Measurements from ENCODE around the gene ADGRE3. TPM values are rescaled to one million over a fixed set of nuclear protein-coding genes. Genes with fewer than 3 reads are reported as not detected.

ADGRE3 gene
- total RNA-seq, 1 experiment from 2014 or later, result not detected

- no peaks in the 10 kb centered on the region for H3K27me3 ChIP-seq (ENCODE audit: insufficient read depth, low read length)
- Mint-ChIP-seq H3K4me3 (no peak overlapping the region), H3K4me1 (no peaks in the 10 kb centered on the region), H3K27ac (no peak overlapping the region), H3K27me3 (ENCODE audit: low read depth) (no peaks in the 10 kb centered on the region; the same call in 1 of the 2 replicates), H3K9me3 (peaks cover 37 to 93% of the 10 kb centered on the region in 2 experiments), H3K36me3 (ENCODE audit: insufficient read depth in 1 of 3, low read depth in 3 of 3) (peaks cover 4 to 18% (median 12%) of the 10 kb centered on the region in 3 experiments; a peak in 6 of 7 replicates)
- no peaks in the 10 kb centered on the region for H3K79me1 ChIP-seq (ENCODE audit: insufficient read depth, low read depth, low read length, poor library complexity, severe bottlenecking)
- no peaks in the 10 kb centered on the region for H4K20me1 ChIP-seq (ENCODE audit: control insufficient read depth, insufficient read depth, insufficient read length)
- H2BK12ac ChIP-seq (ENCODE audit: insufficient read length, low read depth, low read length), result no peak overlapping the region
- H3K18ac ChIP-seq (ENCODE audit: insufficient read length, low read depth, low read length), result no peak overlapping the region
- DNase-seq, result no peak
- no peak overlapping the region for H3K56ac ChIP-seq (ENCODE audit: insufficient read length, low read depth, low read length)
- no peaks in the 10 kb centered on the region for H3K9me3 ChIP-seq (ENCODE audit: control insufficient read depth, low read depth, low read length)
- H2BK120ac ChIP-seq (ENCODE audit: low read depth, low read length, poor library complexity, severe bottlenecking), result no peak overlapping the region
- no peaks in the 10 kb centered on the region for H3K79me2 ChIP-seq (ENCODE audit: insufficient read depth, low read length)
- no peak overlapping the region for H2BK15ac ChIP-seq (ENCODE audit: low read depth, low read length)
- no peak overlapping the region for H4K5ac ChIP-seq (ENCODE audit: insufficient read length, low read depth, low read length)
- no peak overlapping the region for H3K23ac ChIP-seq (ENCODE audit: insufficient read length, low read depth, low read length)
- no peak overlapping the region for H2AK5ac ChIP-seq (ENCODE audit: insufficient read length, low read length)
- no peak for TF ChIP-seq CTCF (conservative IDR thresholded peaks at IDR 0.05)
- no peak overlapping the region for H3K27ac ChIP-seq (ENCODE audit: insufficient read length, low read depth, low read length)
- H3T11ph ChIP-seq (ENCODE audit: low read length), result no peak overlapping the region
- no peak overlapping the region for H4K8ac ChIP-seq (replicated peaks; ENCODE audit: insufficient read length, low read depth, low read length)
- WGBS (ENCODE audit: extremely low coverage, insufficient read length, low lambda C conversion rate), result no CpG with 5 or more reads among the region's 8 CpGs
- H2AFZ ChIP-seq (ENCODE audit: low read length), result no peak overlapping the region
- H3K4me1 ChIP-seq (ENCODE audit: insufficient read depth, low read length), result no peaks in the 10 kb centered on the region
- H3K23me2 ChIP-seq (ENCODE audit: insufficient read length, low read depth, low read length, poor library complexity, severe bottlenecking), result no peaks in the 10 kb centered on the region
- no peak overlapping the region for H2BK5ac ChIP-seq (ENCODE audit: insufficient read length, low read length)
- H2BK20ac ChIP-seq (ENCODE audit: low read depth, low read length, poor library complexity, severe bottlenecking), result no peak overlapping the region
- H3K4me2 ChIP-seq (ENCODE audit: insufficient read depth, insufficient read length, low read length), result no peak overlapping the region
- H3K14ac ChIP-seq (ENCODE audit: insufficient read depth, low read length), result no peak overlapping the region
- no peak overlapping the region for H4K91ac ChIP-seq (ENCODE audit: insufficient read length, low read depth, low read length)
- no peak overlapping the region for H3K9ac ChIP-seq (ENCODE audit: extremely low read depth, insufficient read length, low read length)
- no peak overlapping the region for H3K4ac ChIP-seq (ENCODE audit: low read depth, low read length)
These were observed 59.0 kb downstream of the ADGRE3 start for GRCh38 chr19:14615623-14616022.

All from H9 (cell line).